Activated CD4-positive, alpha-beta T cell treated with anti-CD3 and anti-CD28 coated beads, Interleukin-2, Interleukin-4, amounts not matched to agents 100 ng/mL and 50 ng/mL, durations not matched to agents 16 hours and 8 hours (primary cell): ENCODE results near the gene PCCA.
"Not testable (repeated sequence)": the region's sequence is repeated elsewhere in the genome, so short reads cannot be mapped to it uniquely, and the experiment has no call there.

Experiments used
- DNase-seq: peaks from one replicate; pipeline ENCODE4 v3.0.0-alpha.2; 2020; ENCODE audit warnings: low spot score

PCCA gene

GRCh38 chr13:100196375-100196774 is 107.5 kb downstream of the PCCA start:
- DNase-seq: no peak

- DNase-seq: no peak
These were observed 108.2 kb downstream of the PCCA start for GRCh38 chr13:100197116-100197515.

- no peak for DNase-seq
These were observed 108.9 kb downstream of the PCCA start for GRCh38 chr13:100197591-100198365.

GRCh38 chr13:100203696-100204367 is 114.9 kb downstream of the PCCA start:
- DNase-seq: peak; percentile 52

GRCh38 chr13:100208002-100208401 is 119.1 kb downstream of the PCCA start:
- DNase-seq: no peak

- DNase-seq: no peak
These were observed 119.7 kb downstream of the PCCA start for GRCh38 chr13:100208626-100209025.

GRCh38 chr13:100209857-100210825 is 121.2 kb downstream of the PCCA start:
- peak; percentile 11 for DNase-seq

- DNase-seq: no peak
These were observed 122.3 kb downstream of the PCCA start for GRCh38 chr13:100211016-100211710.

- DNase-seq: no peak
These were observed 124.1 kb downstream of the PCCA start for GRCh38 chr13:100212904-100213553.

- no peak for DNase-seq
These were observed 124.7 kb downstream of the PCCA start for GRCh38 chr13:100213576-100213975.

GRCh38 chr13:100214886-100215285 is 126.0 kb downstream of the PCCA start:
- DNase-seq: no peak

GRCh38 chr13:100221166-100221565 is 132.3 kb downstream of the PCCA start:
- DNase-seq: no peak

- DNase-seq: not testable (repeated sequence)
These were observed 135.2 kb downstream of the PCCA start for GRCh38 chr13:100223966-100224530.

- DNase-seq: no peak
These were observed 140.7 kb downstream of the PCCA start for GRCh38 chr13:100229603-100230002.

- DNase-seq: no peak
These were observed 141.9 kb downstream of the PCCA start for GRCh38 chr13:100230769-100231149.

- no peak for DNase-seq
These were observed 142.3 kb downstream of the PCCA start for GRCh38 chr13:100231176-100231575.

- no peak for DNase-seq
These were observed 145.1 kb downstream of the PCCA start for GRCh38 chr13:100234006-100234405.

- no peak for DNase-seq
These were observed 145.7 kb downstream of the PCCA start for GRCh38 chr13:100234524-100235136.

GRCh38 chr13:100235311-100235901 is 146.5 kb downstream of the PCCA start:
- peak; percentile 57 for DNase-seq
